Astrocyte (in vitro differentiated cells and primary cell): ENCODE data around the gene PRKAG2. TPM values are rescaled to one million over a fixed set of nuclear protein-coding genes. Genes with fewer than 3 reads are reported as not detected.

Source experiments
- DNase-seq: peaks from one replicate; pipeline ENCODE4 v3.0.0-alpha.2; 2010; ENCODE audit warnings: low read depth
- FAIRE-seq: peaks from 2 replicates; lab custom pipeline; 2011; peaks lifted over from hg19 to GRCh38; lab: Jason Lieb, UNC
- H2AFZ ChIP-seq: 2 replicates; pipeline ENCODE4 v1.6.0; 2012; ENCODE audit warnings: low read depth, low read length, inconsistent platforms
- H3K27ac ChIP-seq: 2 replicates; pipeline ENCODE4 v1.5.1; 2011; ENCODE audit warnings: low read depth, low read length, inconsistent platforms
- H3K27me3 ChIP-seq: 2 replicates; pipeline ENCODE4 v1.6.0; 2011; ENCODE audit warnings: low read length, inconsistent platforms; ENCODE audit not compliant: insufficient read depth
- H3K36me3 ChIP-seq: 2 replicates; pipeline ENCODE4 v1.5.1; 2011; ENCODE audit warnings: low read length, inconsistent platforms; ENCODE audit not compliant: insufficient read depth
- H3K4me1 ChIP-seq: 2 replicates; pipeline ENCODE4 v1.5.1; 2011; ENCODE audit warnings: low read length, inconsistent platforms; ENCODE audit not compliant: insufficient read depth
- H3K4me2 ChIP-seq: 2 replicates; pipeline ENCODE4 v1.6.0; 2012; ENCODE audit warnings: low read length, inconsistent platforms
- H3K4me3 ChIP-seq: 2 replicates; pipeline ENCODE4 v1.5.1; 2011; ENCODE audit warnings: low read depth, mild to moderate bottlenecking, low read length, inconsistent platforms; ENCODE audit not compliant: insufficient read depth
- H3K79me2 ChIP-seq: 2 replicates; pipeline ENCODE4 v1.6.0; 2012; ENCODE audit warnings: mild to moderate bottlenecking, low read length, inconsistent platforms; ENCODE audit not compliant: insufficient read depth
- H3K9ac ChIP-seq: 2 replicates; pipeline ENCODE4 v1.6.0; 2012; ENCODE audit warnings: mild to moderate bottlenecking, low read length, inconsistent platforms
- H3K9me3 ChIP-seq: 2 replicates; pipeline ENCODE4 v1.5.1; 2012; ENCODE audit warnings: low read depth, mild to moderate bottlenecking, low read length, inconsistent platforms; ENCODE audit not compliant: insufficient read depth
- H4K20me1 ChIP-seq: 2 replicates; pipeline ENCODE4 v1.6.0; 2012; ENCODE audit warnings: low read length, inconsistent platforms; ENCODE audit not compliant: insufficient read depth
- H3K27ac Mint-ChIP-seq: one replicate; pipeline ENCODE4 v1.8.0; 2021; ENCODE audit warnings: mild to moderate bottlenecking, mixed read lengths; ENCODE audit not compliant: unreplicated experiment
- H3K27me3 Mint-ChIP-seq: one replicate; pipeline ENCODE4 v1.8.0; 2021; ENCODE audit warnings: low read depth, mixed read lengths; ENCODE audit not compliant: unreplicated experiment
- H3K36me3 Mint-ChIP-seq: one replicate; pipeline ENCODE4 v1.8.0; 2021; ENCODE audit warnings: low read depth, mixed read lengths; ENCODE audit not compliant: unreplicated experiment
- H3K4me1 Mint-ChIP-seq: one replicate; pipeline ENCODE4 v1.8.0; 2021; ENCODE audit warnings: low read depth, mixed read lengths; ENCODE audit not compliant: unreplicated experiment
- H3K4me3 Mint-ChIP-seq: one replicate; pipeline ENCODE4 v1.8.0; 2021; ENCODE audit warnings: mild to moderate bottlenecking, moderate library complexity, mixed read lengths; ENCODE audit not compliant: unreplicated experiment
- H3K9me3 Mint-ChIP-seq: one replicate; pipeline ENCODE4 v1.8.0; 2021; ENCODE audit warnings: mild to moderate bottlenecking, mixed read lengths; ENCODE audit not compliant: unreplicated experiment
- EZH2 ChIP-seq: IDR thresholded peaks from 2 replicates; pipeline ENCODE4 v1.6.1; 2012; ENCODE audit warnings: mild to moderate bottlenecking, low read length, inconsistent platforms; ENCODE audit not compliant: insufficient read depth
- total RNA-seq: library from RNA; stranded (reverse); gene quantifications from 2 replicates; pipeline ENCODE4 v1.2.1, GENCODE V29; 2021
- TF ChIP-seq, protein P1 (sequence below): IDR thresholded peaks from 2 replicates; pipeline ENCODE4 v1.5.1; 2011; ENCODE audit warnings: low read depth, mild to moderate bottlenecking, inconsistent platforms, low read length, moderate library complexity; ENCODE audit not compliant: insufficient read depth

PRKAG2 gene
- total RNA-seq, 1 donor from 2014 or later, result 40.7 TPM

DNA sequence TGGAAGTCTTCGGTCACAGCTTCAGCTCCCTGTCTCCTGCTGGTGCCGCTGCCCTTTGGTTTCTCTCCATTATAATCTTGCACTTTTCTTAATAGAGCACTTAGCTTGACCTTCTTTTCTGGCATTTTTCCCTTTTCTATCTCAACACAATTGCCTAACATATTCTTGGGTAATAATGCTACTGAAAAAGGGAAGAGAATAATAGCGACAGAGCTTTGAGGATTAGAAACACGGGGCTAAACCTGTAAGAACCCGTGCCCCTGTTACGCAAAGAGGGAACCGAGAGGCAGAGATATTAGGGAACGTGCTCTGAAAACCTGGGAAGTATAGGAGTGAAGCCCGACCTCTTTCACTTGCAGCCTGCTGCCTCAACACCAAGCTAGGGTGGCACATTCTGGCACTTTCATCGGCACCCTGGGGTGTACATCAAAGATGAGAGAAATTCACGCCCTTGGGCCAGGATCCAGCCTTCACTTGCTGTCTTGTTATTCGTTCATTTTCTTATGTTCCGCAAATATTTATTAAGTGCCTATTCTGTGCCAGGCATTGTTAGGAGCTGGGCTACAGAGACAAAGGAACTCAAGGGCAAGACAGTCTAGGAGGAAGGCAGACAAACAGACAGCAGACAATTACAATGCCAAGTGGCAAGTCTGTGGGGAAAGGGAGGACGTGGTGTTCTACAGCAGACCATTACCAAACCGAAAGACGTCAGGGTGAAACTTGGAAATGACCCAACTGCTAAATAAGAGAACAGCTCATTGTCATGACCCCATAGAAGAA is 46.4 kb upstream of the PRKAG2 start:
- no peaks in the 10 kb centered on the region for H3K36me3 ChIP-seq
- no peak overlapping the region for H2AFZ ChIP-seq
- H3K4me3 ChIP-seq, result no peak overlapping the region
- no peaks in the 10 kb centered on the region for H3K4me1 ChIP-seq
- Mint-ChIP-seq H3K4me1 (no peaks in the 10 kb centered on the region), H3K4me3 (no peak overlapping the region), H3K27ac (no peak overlapping the region), H3K9me3 (no peaks in the 10 kb centered on the region), H3K27me3 (peaks cover 48% of the 10 kb centered on the region), H3K36me3 (peaks cover 2% of the 10 kb centered on the region)
- peaks cover 3% of the 10 kb centered on the region for H3K27me3 ChIP-seq
- FAIRE-seq (no peak), DNase-seq (no peak)
- TF ChIP-seq, protein P1, sequence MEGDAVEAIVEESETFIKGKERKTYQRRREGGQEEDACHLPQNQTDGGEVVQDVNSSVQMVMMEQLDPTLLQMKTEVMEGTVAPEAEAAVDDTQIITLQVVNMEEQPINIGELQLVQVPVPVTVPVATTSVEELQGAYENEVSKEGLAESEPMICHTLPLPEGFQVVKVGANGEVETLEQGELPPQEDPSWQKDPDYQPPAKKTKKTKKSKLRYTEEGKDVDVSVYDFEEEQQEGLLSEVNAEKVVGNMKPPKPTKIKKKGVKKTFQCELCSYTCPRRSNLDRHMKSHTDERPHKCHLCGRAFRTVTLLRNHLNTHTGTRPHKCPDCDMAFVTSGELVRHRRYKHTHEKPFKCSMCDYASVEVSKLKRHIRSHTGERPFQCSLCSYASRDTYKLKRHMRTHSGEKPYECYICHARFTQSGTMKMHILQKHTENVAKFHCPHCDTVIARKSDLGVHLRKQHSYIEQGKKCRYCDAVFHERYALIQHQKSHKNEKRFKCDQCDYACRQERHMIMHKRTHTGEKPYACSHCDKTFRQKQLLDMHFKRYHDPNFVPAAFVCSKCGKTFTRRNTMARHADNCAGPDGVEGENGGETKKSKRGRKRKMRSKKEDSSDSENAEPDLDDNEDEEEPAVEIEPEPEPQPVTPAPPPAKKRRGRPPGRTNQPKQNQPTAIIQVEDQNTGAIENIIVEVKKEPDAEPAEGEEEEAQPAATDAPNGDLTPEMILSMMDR, result no peak
- TF ChIP-seq EZH2, result no peak
- H3K27ac ChIP-seq, result no peak overlapping the region
- H3K9ac ChIP-seq, result no peak overlapping the region
- H3K79me2 ChIP-seq, result no peaks in the 10 kb centered on the region
- H3K4me2 ChIP-seq, result no peak overlapping the region
- no peaks in the 10 kb centered on the region for H4K20me1 ChIP-seq
- H3K9me3 ChIP-seq, result no peaks in the 10 kb centered on the region

DNA sequence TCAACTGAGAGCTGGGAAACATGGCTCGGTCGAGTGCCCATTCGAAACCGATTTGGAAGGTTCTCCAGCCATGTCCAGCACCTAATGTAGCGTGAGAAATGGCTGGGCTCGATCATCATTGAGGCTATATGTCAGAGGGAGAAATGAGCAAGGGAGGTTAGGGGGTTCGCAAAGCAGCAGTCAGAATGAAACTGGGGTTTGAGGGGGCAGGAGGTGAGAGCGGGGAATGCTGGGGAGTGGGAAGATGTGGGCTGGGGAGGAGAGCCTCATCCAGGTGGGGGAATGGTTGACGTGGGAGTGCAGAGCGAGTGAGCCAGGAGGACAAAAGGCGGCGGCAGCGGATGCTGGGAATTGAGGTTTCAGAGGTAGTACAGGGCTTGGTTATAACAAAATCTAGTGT is 44.5 kb upstream of the PRKAG2 start:
- no peaks in the 10 kb centered on the region for H4K20me1 ChIP-seq
- Mint-ChIP-seq H3K27ac (no peak overlapping the region), H3K4me1 (no peaks in the 10 kb centered on the region), H3K27me3 (peaks cover 50% of the 10 kb centered on the region), H3K4me3 (no peak overlapping the region), H3K9me3 (no peaks in the 10 kb centered on the region), H3K36me3 (peaks cover 2% of the 10 kb centered on the region)
- DNase-seq, result no peak
- H3K4me2 ChIP-seq, result no peak overlapping the region
- H3K9ac ChIP-seq, result no peak overlapping the region
- FAIRE-seq, result no peak
- H3K27ac ChIP-seq, result no peak overlapping the region
- no peaks in the 10 kb centered on the region for H3K79me2 ChIP-seq
- peaks cover 3% of the 10 kb centered on the region for H3K27me3 ChIP-seq
- no peaks in the 10 kb centered on the region for H3K4me1 ChIP-seq
- no peak overlapping the region for H3K4me3 ChIP-seq
- H2AFZ ChIP-seq, result no peak overlapping the region
- no peaks in the 10 kb centered on the region for H3K36me3 ChIP-seq
- TF ChIP-seq EZH2, result no peak
- H3K9me3 ChIP-seq, result peaks cover 3% of the 10 kb centered on the region

DNA sequence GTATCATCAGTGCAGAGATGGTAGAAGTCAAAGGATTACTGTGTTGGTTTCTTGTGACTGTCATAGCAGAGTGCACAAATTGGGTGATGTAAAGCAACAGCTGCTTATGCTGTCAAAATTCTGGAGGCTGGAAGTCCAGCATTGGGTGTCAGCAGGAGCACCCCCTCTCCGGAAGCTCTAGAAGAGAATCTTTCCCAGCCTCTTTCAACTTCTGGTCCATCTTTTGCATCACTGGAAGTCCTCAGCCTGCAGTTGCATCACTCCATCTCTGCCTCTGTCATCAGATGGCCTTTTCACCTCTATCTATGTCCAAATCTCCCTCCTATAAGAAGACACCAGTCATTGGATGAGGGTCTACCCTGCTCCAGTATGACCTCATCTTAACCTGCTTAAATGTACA is 43.6 kb upstream of the PRKAG2 start:
- TF ChIP-seq EZH2, result no peak
- TF ChIP-seq, protein P1, result no peak
- H3K4me3 Mint-ChIP-seq, result no peak overlapping the region

More for the DNA sequence above, 43.6 kb upstream of the PRKAG2 start:
- H3K9ac ChIP-seq, result no peak overlapping the region
- H2AFZ ChIP-seq, result no peak overlapping the region
- Mint-ChIP-seq H3K36me3 (peaks cover 2% of the 10 kb centered on the region), H3K4me1 (no peaks in the 10 kb centered on the region), H3K27ac (no peak overlapping the region), H3K9me3 (no peaks in the 10 kb centered on the region), H3K27me3 (peaks cover 54% of the 10 kb centered on the region)
- H4K20me1 ChIP-seq, result no peaks in the 10 kb centered on the region
- H3K9me3 ChIP-seq, result peaks cover 3% of the 10 kb centered on the region
- DNase-seq (no peak), FAIRE-seq (no peak)
- no peak overlapping the region for H3K27ac ChIP-seq
- no peaks in the 10 kb centered on the region for H3K79me2 ChIP-seq
- H3K27me3 ChIP-seq, result peaks cover 4% of the 10 kb centered on the region
- H3K4me2 ChIP-seq, result no peak overlapping the region
- H3K4me3 ChIP-seq, result no peak overlapping the region
- no peaks in the 10 kb centered on the region for H3K36me3 ChIP-seq
- no peaks in the 10 kb centered on the region for H3K4me1 ChIP-seq
